Measurements from ENCODE around the gene COL20A1. TPM values are rescaled to one million over a fixed set of nuclear protein-coding genes. Genes with fewer than 3 reads are reported as not detected.

The COL20A1 gene
- total RNA-seq, 1 donor from 2014 or later = 0.17 TPM

Other genes with a start within 250 kb of the COL20A1 start
- gene YTHDF1, start 77.1 kb upstream of the COL20A1 start, total RNA-seq = 41.3 and 45.1 TPM in 2 replicates
- not detected in 2 replicates for gene BIRC7, start 57.3 kb upstream of the COL20A1 start, total RNA-seq
- not detected in 2 replicates for gene NKAIN4, start 38.7 kb upstream of the COL20A1 start, total RNA-seq
- gene ARFGAP1, start 20.4 kb upstream of the COL20A1 start, total RNA-seq = 93.8 and 94.1 TPM in 2 replicates
- not detected in 2 replicates for gene CHRNA4, start 68.2 kb downstream of the COL20A1 start, total RNA-seq
- not detected in 2 replicates for gene KCNQ2, start 179.5 kb downstream of the COL20A1 start, total RNA-seq
- 1.2 and 1.6 TPM in 2 replicates for gene EEF1A2, start 205.9 kb downstream of the COL20A1 start, total RNA-seq
- gene PPDPF, start 227.6 kb downstream of the COL20A1 start, total RNA-seq = 137 and 141 TPM in 2 replicates
- gene PTK6, start 244.2 kb downstream of the COL20A1 start, total RNA-seq = 1.2 TPM in 2 replicates

Data from T-helper 1 cell treated with Interleukin-12 subunit alpha and Interleukin-12 subunit beta and Interleukin-4 antibody, amounts not matched to agents 30 ng/mL and 1 ng/mL, for 36 hours (primary cell).